ENCODE data around the gene SLC5A5. TPM values are rescaled to one million over a fixed set of nuclear protein-coding genes. Genes with fewer than 3 reads are reported as not detected.
A peak's percentile ranks its signal among the peaks of the same experiment; 100 is the strongest.

The SLC5A5 gene
- total RNA-seq, 1 experiment from 2014 or later, result 1.8 TPM

DNA sequence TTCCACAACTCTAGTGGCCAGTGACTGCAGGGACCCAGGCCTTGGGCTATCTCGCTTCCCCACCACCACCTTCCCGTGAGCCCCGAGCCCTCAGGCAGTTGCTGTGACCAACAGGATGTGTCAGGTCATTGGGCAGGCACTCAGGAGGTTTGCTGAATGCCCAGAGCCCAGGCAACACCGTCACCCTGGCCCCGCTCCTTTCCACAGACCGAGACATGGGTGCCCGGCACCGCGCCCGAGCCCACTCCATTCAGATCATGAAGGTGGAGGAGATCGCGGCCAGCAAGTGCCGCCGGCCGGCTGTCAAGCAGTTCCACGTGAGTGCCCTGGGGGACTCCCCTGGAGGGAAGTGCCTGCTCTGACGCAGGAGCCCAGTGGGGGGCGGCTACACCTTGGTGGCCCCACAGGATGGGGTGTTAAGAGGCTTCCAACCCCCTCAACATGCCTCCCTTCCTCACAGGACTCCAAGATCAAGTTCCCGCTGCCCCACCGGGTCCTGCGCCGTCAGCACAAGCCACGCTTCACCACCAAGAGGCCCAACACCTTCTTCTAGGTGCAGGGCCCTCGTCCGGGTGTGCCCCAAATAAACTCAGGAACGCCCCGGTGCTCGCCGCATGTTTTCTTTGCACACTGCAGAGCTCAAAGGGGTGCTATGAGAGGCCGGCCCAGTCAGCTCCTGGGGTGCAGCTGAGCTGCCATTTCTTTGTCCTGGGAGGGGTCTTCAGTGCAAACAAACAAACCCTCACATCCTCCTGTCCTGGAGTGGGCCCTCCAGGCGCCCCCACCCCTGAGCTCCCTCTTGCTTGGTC is 8.8 kb upstream of the SLC5A5 start:
- Histone ChIP-seq H3K79me2 (ENCODE audit: insufficient read depth, low read length) (peaks cover 16% of the 10 kb centered on the region; the same call in 1 of the 2 replicates), H3K27ac (ENCODE audit: insufficient read length, low read depth, low read length) (no peak overlapping the region), H4K20me1 (ENCODE audit: control insufficient read depth, insufficient read depth, insufficient read length) (no peaks in the 10 kb centered on the region), H3T11ph (ENCODE audit: low read length) (no peak overlapping the region), H3K4ac (ENCODE audit: low read depth, low read length) (no peak overlapping the region), H3K9me3 (ENCODE audit: control insufficient read depth, low read depth, low read length) (no peaks in the 10 kb centered on the region), H3K23me2 (ENCODE audit: insufficient read length, low read depth, low read length, poor library complexity, severe bottlenecking) (peaks cover 4% of the 10 kb centered on the region), H3K4me2 (ENCODE audit: insufficient read depth, insufficient read length, low read length) (no peak overlapping the region), H2BK5ac (ENCODE audit: insufficient read length, low read length) (no peak overlapping the region), H3K23ac (ENCODE audit: insufficient read length, low read depth, low read length) (no peak overlapping the region), H3K4me1 (ENCODE audit: insufficient read depth, low read length) (no peaks in the 10 kb centered on the region), H2BK120ac (ENCODE audit: low read depth, low read length, poor library complexity, severe bottlenecking) (no peak overlapping the region), H4K8ac (replicated peaks; ENCODE audit: insufficient read length, low read depth, low read length) (no peak overlapping the region), H4K91ac (ENCODE audit: insufficient read length, low read depth, low read length) (no peak overlapping the region), H3K9ac (ENCODE audit: extremely low read depth, insufficient read length, low read length) (no peak overlapping the region), H2BK20ac (ENCODE audit: low read depth, low read length, poor library complexity, severe bottlenecking) (no peak overlapping the region), H3K14ac (ENCODE audit: insufficient read depth, low read length) (no peak overlapping the region), H2AK5ac (ENCODE audit: insufficient read length, low read length) (no peak overlapping the region), H3K56ac (ENCODE audit: insufficient read length, low read depth, low read length) (no peak overlapping the region), H2AFZ (ENCODE audit: low read length) (no peak overlapping the region), H3K27me3 (ENCODE audit: insufficient read depth, low read length) (no peaks in the 10 kb centered on the region), H4K5ac (ENCODE audit: insufficient read length, low read depth, low read length) (no peak overlapping the region), H3K79me1 (ENCODE audit: insufficient read depth, low read depth, low read length, poor library complexity, severe bottlenecking) (peaks cover 7% of the 10 kb centered on the region), H3K18ac (ENCODE audit: insufficient read length, low read depth, low read length) (no peak overlapping the region), H2BK15ac (ENCODE audit: low read depth, low read length) (no peak overlapping the region), H2BK12ac (ENCODE audit: insufficient read length, low read depth, low read length) (no peak overlapping the region)
- TF ChIP-seq, protein P1, sequence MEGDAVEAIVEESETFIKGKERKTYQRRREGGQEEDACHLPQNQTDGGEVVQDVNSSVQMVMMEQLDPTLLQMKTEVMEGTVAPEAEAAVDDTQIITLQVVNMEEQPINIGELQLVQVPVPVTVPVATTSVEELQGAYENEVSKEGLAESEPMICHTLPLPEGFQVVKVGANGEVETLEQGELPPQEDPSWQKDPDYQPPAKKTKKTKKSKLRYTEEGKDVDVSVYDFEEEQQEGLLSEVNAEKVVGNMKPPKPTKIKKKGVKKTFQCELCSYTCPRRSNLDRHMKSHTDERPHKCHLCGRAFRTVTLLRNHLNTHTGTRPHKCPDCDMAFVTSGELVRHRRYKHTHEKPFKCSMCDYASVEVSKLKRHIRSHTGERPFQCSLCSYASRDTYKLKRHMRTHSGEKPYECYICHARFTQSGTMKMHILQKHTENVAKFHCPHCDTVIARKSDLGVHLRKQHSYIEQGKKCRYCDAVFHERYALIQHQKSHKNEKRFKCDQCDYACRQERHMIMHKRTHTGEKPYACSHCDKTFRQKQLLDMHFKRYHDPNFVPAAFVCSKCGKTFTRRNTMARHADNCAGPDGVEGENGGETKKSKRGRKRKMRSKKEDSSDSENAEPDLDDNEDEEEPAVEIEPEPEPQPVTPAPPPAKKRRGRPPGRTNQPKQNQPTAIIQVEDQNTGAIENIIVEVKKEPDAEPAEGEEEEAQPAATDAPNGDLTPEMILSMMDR (conservative IDR thresholded peaks at IDR 0.05), result no peak
- WGBS (ENCODE audit: extremely low coverage, insufficient read length, low lambda C conversion rate), result no CpG with 5 or more reads among the region's 31 CpGs
- peak overlapping the region; percentile 79 to 96 (median 94) for H3K27ac Mint-ChIP-seq
- H3K4me1 Mint-ChIP-seq, result peaks cover 13 to 33% of the 10 kb centered on the region in 2 experiments
- H3K9me3 Mint-ChIP-seq, result peaks cover 0 to 2% of the 10 kb centered on the region in 2 experiments; a peak in 2 of 5 replicates
- DNase-seq, result no peak
- peaks cover 9% of the 10 kb centered on the region for H3K27me3 Mint-ChIP-seq (ENCODE audit: low read depth)
- H3K36me3 Mint-ChIP-seq (ENCODE audit: insufficient read depth in 1 of 3, low read depth in 3 of 3), result peaks cover 40 to 64% (median 51%) of the 10 kb centered on the region in 3 experiments
- H3K4me3 Mint-ChIP-seq, result peak overlapping the region; percentile 56 to 99; a peak in 4 of 5 replicates

All from H9 (cell line).